Duodenal mucosa (tissue), 2 donors: Measurements from ENCODE around the gene HCFC2.
"Not testable (repeated sequence)": the region's sequence is repeated elsewhere in the genome, so short reads cannot be mapped to it uniquely, and the experiment has no call there.

Experiments
- H3K27ac ChIP-seq: one replicate; pipeline ENCODE4 v1.7.0; 2013; ENCODE audit warnings: low read depth, low read length
- H3K27me3 ChIP-seq, 2 donors: one replicate each; pipeline ENCODE4 v1.7.0; 2013; ENCODE audit warnings: low read length in 2 of 2, control low read depth in 1 of 2; ENCODE audit not compliant: insufficient read depth in 2 of 2, control insufficient read depth in 1 of 2
- H3K36me3 ChIP-seq, 2 donors: one replicate each; pipeline ENCODE4 v1.7.0; 2013; ENCODE audit warnings: low read length in 2 of 2, control low read depth in 1 of 2; ENCODE audit not compliant: insufficient read depth in 2 of 2, control insufficient read depth in 1 of 2
- H3K4me1 ChIP-seq, 2 donors: one replicate each; pipeline ENCODE4 v1.7.0; 2013; ENCODE audit warnings: low read length in 2 of 2, control low read depth in 1 of 2; ENCODE audit not compliant: insufficient read depth in 2 of 2, control insufficient read depth in 1 of 2
- H3K4me3 ChIP-seq, 2 donors: one replicate each; pipeline ENCODE4 v1.7.0; 2013; ENCODE audit warnings: low read length in 2 of 2, low read depth in 1 of 2
- H3K9ac ChIP-seq, 2 donors: one replicate each; pipeline ENCODE4 v1.7.0; 2013; ENCODE audit warnings: low read length in 2 of 2, low read depth in 1 of 2
- H3K9me3 ChIP-seq, 2 donors: one replicate each; pipeline ENCODE4 v1.7.0; 2013; ENCODE audit warnings: low read length in 2 of 2, control low read depth in 1 of 2; ENCODE audit not compliant: control insufficient read depth in 1 of 2

The HCFC2 gene

GRCh38 chr12:104109446-104110271 lies 45.3 kb downstream of the HCFC2 start:
- no peak overlapping the region for H3K4me3 ChIP-seq
- no peaks in the 10 kb centered on the region for H3K9me3 ChIP-seq
- peaks cover 0 to 12% of the 10 kb centered on the region in 2 donors for H3K4me1 ChIP-seq
- no peak overlapping the region for H3K27ac ChIP-seq
- no peaks in the 10 kb centered on the region for H3K27me3 ChIP-seq
- H3K9ac ChIP-seq, result no peak overlapping the region
- peaks cover 0 to 7% of the 10 kb centered on the region in 2 donors for H3K36me3 ChIP-seq

- not testable (repeated sequence) for H3K27me3 ChIP-seq, H3K27ac ChIP-seq, H3K36me3 ChIP-seq, H3K4me3 ChIP-seq, H3K9ac ChIP-seq, H3K9me3 ChIP-seq
- H3K4me1 ChIP-seq, result peaks cover 3 to 12% of the 10 kb centered on the region in 2 donors
Observed at GRCh38 chr12:104114834-104115586, 50.7 kb downstream of the HCFC2 start.

- Histone ChIP-seq H3K4me1 (peaks cover 3 to 11% of the 10 kb centered on the region in 2 donors), H3K4me3 (no peak overlapping the region), H3K27me3 (no peaks in the 10 kb centered on the region), H3K9ac (peak overlapping the region in 1 of 2 donors; percentile 10), H3K27ac (no peak overlapping the region), H3K9me3 (no peaks in the 10 kb centered on the region), H3K36me3 (peaks cover 7 to 8% of the 10 kb centered on the region in 2 donors)
Observed at GRCh38 chr12:104115587-104115975, 51.2 kb downstream of the HCFC2 start.

DNA sequence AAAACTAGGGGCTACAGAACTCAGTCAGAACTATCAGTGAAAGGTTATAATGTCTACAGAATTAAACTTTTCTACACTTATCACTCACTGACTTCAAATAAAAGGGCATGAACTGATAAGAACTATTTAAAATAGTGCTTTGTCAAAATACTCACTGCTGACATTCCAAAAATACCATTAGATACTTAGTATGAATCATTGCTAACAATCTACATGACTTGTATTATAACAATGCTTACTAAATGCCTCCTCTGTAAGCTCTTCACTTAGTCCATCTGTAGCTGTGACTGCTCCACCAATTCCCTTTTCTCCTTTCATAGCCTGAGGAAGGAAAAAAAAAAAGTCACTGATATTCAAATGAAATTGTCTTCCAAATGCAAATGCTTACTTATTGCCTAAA lies 56.7 kb downstream of the HCFC2 start:
- H3K27me3 ChIP-seq, result no peaks in the 10 kb centered on the region
- H3K27ac ChIP-seq, result no peak overlapping the region

DNA sequence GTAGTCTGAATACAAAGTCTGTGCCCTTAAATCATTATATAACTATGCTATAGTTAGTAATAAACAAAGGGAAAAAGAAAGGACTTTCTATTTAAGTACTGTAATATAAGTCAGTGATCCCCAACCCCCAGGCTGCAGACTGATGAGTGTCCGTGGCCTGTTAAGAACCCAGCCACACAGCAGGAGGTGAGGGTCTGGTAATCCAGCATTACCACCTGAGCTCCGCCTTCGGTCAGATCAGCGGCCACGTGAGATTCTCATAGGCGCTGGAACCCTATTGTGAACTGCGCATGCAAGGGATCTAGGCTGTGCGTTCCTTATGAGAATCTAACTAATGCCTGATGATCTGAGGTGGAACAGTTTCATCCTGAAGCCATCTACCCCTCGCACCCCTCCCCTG lies 58.0 kb downstream of the HCFC2 start:
- H3K4me3 ChIP-seq, result no peak overlapping the region
- no peak overlapping the region for H3K9ac ChIP-seq
- H3K36me3 ChIP-seq, result peaks cover 20 to 38% of the 10 kb centered on the region in 2 donors
- H3K27ac ChIP-seq, result no peak overlapping the region
- H3K9me3 ChIP-seq, result no peaks in the 10 kb centered on the region
- H3K27me3 ChIP-seq, result no peaks in the 10 kb centered on the region
- H3K4me1 ChIP-seq, result no peaks in the 10 kb centered on the region

More for the DNA sequence above, 56.7 kb downstream of the HCFC2 start:
- Histone ChIP-seq H3K9me3 (no peaks in the 10 kb centered on the region), H3K4me3 (no peak overlapping the region), H3K4me1 (peaks cover 1 to 2% of the 10 kb centered on the region in 2 donors), H3K36me3 (peaks cover 20 to 35% of the 10 kb centered on the region in 2 donors), H3K9ac (no peak overlapping the region)

DNA sequence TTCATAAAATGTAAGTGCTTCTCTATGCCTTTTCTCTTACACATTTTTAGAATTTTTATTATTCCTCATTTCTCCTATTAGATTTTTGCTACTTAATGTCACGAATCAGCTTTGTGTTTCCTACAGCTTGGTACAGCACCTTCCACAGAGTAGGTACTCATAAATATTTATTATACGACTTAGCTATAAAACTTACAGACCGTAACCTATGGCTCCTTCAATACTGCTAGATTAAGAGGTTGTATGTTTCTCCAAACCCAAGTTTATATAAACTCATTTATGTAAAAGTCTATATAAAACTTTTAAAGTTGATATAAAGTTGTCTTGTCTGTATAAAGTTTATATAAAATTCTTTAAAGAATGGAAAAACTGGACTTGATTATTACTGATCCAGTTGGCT lies 62.2 kb downstream of the HCFC2 start:
- Histone ChIP-seq H3K36me3 (peaks cover 10 to 48% of the 10 kb centered on the region in 2 donors), H3K27me3 (no peaks in the 10 kb centered on the region)

DNA sequence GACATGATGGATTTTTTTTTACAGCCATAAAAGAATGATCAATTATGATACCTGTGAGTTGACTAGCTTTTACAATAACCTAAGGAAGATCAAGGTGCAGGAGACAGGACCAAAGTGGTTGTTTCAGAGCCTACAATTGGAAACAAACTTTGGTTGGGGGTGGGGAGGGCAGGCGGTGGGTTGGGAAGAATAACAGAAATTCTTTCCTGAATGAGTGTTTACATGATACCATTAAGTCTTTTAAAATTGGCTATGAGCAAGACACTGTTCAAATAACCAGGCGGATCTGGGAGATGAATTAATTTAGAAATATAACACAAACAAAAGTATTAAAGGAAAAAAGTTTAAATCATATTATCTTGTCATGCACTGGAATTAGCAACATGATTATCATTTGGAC lies 66.4 kb downstream of the HCFC2 start:
- H3K4me1 ChIP-seq, result peaks cover 0 to under 1% of the 10 kb centered on the region in 2 donors
- H3K9ac ChIP-seq, result no peak overlapping the region
- H3K9me3 ChIP-seq, result no peaks in the 10 kb centered on the region
- peaks cover 8 to 46% of the 10 kb centered on the region in 2 donors for H3K36me3 ChIP-seq
- H3K27ac ChIP-seq, result no peak overlapping the region
- H3K27me3 ChIP-seq, result no peaks in the 10 kb centered on the region
- no peak overlapping the region for H3K4me3 ChIP-seq

More for the DNA sequence above, 62.2 kb downstream of the HCFC2 start:
- Histone ChIP-seq H3K4me3 (no peak overlapping the region), H3K9me3 (no peaks in the 10 kb centered on the region), H3K9ac (no peak overlapping the region), H3K27ac (no peak overlapping the region), H3K4me1 (no peaks in the 10 kb centered on the region)

DNA sequence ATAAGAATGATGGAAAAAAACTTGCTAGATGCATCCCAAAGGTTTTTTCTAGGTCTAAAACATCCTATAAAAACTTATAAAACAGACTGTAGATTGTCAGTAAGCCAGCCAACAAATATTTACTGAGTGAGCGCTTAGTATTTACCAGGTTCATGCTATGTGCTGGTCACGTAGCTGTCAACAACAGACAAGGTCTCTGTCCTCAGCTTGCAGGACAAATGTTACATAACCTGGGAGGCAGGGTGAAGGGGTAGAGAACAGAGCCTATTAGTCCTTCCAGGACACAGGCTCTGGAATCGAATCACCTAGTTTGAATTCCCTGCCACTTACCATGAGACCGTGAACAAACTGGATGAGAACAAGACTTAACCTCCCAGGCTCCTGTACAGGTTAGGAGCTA lies 67.3 kb downstream of the HCFC2 start:
- Histone ChIP-seq H3K9ac (no peak overlapping the region), H3K27ac (no peak overlapping the region), H3K4me3 (no peak overlapping the region), H3K36me3 (peaks cover 8 to 41% of the 10 kb centered on the region in 2 donors), H3K4me1 (peaks cover 8% of the 10 kb centered on the region in 2 donors), H3K27me3 (no peaks in the 10 kb centered on the region), H3K9me3 (no peaks in the 10 kb centered on the region)

DNA sequence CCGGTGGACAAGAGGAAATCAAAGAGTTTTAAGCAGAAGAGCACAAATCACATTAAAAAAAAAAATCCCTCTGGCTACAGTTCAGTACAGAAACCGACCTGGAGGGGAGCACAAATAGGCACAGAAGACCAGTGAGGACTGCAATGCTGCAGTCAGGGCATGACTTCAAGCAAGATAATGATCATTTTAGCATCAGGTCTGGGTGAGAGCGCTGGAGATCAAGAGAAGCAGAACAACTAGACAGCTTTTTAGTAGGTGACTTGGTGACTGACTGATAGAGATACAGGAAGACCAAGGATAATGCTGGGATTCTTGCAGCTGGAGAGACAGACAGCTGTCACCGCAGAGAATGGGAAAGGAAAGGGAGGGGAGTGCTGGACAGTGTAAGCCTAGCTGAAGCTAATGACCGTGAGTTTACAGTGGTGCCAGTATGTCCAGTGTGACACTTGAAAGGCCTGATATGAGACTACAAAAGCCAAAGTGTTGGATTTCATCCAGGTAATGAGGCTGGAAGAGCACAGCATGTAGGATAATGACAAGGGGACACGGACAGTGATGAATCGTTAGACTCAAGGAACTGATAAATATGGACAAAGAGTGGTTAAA lies 68.1 kb downstream of the HCFC2 start:
- H3K27ac ChIP-seq, result no peak overlapping the region
- H3K4me1 ChIP-seq, result peaks cover 10 to 12% of the 10 kb centered on the region in 2 donors
- H3K9me3 ChIP-seq, result no peaks in the 10 kb centered on the region
- H3K4me3 ChIP-seq, result no peak overlapping the region
- H3K36me3 ChIP-seq, result peaks cover 8 to 41% of the 10 kb centered on the region in 2 donors
- no peak overlapping the region for H3K9ac ChIP-seq
- no peaks in the 10 kb centered on the region for H3K27me3 ChIP-seq

- no peaks in the 10 kb centered on the region for H3K27me3 ChIP-seq
- H3K4me3 ChIP-seq, result no peak overlapping the region
- no peak overlapping the region for H3K9ac ChIP-seq
- no peak overlapping the region for H3K27ac ChIP-seq
- no peaks in the 10 kb centered on the region for H3K9me3 ChIP-seq
- peaks cover 5 to 34% of the 10 kb centered on the region in 2 donors for H3K36me3 ChIP-seq
- peaks cover 10 to 12% of the 10 kb centered on the region in 2 donors for H3K4me1 ChIP-seq
Observed at GRCh38 chr12:104133321-104133720, 69.0 kb downstream of the HCFC2 start.
